HS-5 (cell line): Measurements from ENCODE around the gene SLC13A3.

ENCODE experiments used
- DNase-seq: peaks from one replicate; pipeline ENCODE4 v3.0.0-alpha.2; 2012; ENCODE audit warnings: low read depth

The SLC13A3 gene

DNA sequence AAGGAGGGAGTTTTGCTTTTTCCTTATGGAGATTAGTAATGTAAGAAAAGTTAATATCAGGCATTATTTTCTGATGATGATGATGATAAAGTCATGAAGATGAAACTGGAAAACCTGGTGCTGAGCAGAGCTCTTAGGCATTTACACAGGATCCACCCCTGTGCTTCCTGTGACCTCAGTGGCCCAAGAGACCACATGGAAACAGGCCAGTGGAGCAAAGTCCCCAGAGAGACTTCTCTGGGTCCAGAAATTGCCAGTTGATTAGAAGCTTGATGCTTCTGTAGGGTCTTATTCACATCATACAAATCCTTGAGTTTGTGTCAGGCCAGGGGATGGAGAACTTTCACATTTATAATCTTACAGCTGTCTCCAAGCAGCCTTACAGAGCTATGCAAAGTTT lies 46.1 kb downstream of the SLC13A3 start:
- no peak for DNase-seq

DNA sequence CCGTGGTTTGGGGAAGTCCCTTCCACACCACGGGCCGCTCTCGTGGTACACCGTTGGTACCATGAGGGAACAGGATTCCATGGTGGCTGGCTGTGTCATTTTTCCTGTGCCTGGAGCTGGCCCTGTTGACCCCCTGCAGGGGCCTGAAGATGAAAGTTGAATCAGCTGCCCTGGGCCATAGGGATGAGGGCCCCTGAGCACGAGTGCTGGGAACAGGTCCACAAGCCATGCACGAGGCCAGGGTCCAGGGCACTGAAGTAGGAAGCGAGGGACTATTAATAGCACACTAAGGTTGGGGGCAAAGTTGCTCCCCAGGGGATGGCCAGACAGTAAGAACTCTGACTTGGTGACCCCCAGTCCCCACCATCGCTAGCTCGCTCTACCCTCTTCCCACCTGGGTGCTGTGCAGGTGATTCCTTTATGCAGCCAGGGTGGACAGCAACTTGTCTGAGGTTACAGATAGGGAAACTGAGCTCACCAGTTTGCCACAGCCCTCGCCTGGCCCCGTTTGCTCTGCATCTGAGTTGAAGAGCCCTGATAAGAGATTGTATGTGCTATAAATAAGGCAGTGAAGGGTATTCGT lies 46.6 kb downstream of the SLC13A3 start:
- DNase-seq: no peak

DNA sequence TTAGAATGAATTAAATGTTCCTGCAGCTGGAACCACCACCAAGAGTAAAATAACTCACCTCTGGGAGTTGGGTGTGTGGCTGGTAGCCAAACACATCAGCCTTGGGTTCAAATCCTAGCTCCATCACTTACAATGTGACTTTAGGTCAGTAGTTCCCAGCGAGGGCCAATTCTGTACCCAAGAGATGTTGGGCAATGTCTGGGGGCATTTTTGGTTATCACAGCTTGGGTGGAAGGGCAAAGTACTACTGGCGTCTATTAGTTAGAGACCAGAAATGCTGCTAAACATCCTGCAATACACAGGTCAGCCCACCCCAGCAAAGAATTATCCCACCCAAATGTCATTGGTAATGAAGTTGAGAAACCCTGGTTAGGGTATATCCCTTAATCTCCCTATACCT lies 48.8 kb downstream of the SLC13A3 start:
- DNase-seq: no peak

DNA sequence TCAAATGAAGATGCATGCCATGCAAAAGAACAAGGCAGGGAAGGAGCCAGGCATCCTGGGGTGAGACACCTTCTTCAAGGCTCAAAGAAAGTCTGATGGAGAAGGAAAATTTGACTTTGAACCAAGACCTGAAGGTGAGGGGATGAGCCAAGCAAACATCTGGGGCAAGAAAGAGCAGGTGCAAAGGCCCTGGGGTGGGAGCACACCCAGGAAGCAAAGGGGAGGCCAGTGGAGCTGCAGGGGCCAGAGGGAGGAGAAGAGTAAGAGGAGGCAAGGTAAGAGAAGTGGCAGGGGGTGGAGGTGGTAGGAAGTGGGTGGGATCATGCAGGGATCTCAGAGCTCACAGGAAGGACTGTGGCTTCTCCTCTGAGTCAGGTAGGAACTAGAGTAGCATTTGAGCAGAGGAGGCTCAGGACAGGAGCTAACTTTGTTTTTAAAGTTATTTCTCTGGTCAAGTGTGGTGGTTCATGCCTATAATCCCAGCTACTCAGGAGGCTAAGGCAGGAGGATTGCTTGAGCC lies 49.6 kb downstream of the SLC13A3 start:
- no peak for DNase-seq

DNA sequence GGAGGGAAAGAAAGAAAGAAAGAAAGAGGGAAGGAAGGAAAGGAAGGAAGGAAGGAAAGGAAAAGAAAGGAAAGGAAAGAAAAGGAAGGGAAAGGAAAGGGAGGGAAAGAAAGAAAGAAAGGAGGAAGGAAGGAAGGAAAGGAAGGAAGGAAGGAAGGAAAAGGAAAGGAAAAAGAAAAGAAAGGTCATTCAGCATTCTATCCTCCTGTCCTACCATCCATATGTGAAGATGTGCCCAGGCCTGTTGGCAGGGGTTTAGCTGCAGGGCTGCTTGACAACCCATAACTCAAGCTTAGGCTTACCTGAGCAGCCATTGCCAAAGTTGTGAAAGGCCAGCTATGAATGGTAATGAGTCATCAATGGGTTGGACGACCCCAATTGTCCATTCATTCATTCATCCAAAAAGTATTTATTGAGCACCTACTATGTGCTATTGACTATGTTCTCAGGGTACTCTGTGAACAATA lies 50.9 kb downstream of the SLC13A3 start:
- DNase-seq: no peak

DNA sequence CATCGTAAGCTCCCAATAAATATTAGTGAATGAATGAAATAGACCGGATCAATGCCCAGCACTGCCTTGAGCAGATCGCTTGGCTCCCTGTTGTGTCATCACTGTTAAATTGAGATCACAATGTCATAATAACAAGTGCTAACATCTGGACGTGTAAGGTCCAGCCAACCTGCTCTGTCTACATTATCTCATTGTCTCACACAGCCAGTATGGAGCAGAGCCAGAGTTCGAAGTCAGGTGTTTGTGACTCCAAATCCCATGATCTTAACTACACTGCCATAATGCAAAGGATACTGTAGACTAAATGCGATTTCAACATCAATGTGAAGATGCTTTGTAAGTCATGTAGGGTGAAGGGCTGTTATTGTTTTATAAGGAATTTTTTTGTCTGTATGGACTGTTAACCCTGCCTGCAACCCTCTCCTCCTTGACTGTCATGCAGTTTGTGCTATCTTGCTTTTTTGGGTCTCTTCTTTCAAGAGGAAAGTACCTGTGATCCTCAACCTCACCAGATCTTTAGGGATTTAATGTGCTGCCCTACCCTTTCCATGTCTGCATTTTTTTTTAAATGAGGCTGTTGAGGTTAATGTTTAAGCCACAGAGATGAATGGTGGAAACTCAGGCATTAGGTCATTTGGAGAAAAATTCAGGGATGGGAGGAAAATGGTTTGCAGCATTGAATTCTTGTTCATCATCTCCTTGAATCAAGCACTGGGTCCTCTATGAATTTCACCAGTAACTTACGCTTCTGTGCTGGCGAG lies 51.9 kb downstream of the SLC13A3 start:
- no peak for DNase-seq

DNA sequence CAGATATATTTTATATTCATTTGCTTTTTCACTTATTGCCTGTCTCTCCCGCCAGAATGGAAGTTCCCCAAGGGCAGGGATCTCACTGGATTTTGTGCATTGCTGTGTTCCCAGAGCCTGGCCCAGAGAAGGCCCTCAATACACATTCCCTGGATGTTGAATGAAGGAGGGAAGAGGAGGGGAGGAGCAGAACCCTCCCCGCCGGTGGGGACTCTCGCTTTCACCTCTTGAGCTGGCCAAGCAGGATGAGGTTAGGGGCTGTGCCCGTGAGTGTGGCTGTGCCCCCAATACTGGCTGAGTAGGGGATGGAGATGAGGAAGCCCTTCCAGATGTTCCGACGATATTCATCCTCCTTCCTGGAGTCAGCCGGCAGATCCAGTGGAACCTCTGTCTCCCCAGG lies 55.3 kb downstream of the SLC13A3 start:
- DNase-seq: no peak

DNA sequence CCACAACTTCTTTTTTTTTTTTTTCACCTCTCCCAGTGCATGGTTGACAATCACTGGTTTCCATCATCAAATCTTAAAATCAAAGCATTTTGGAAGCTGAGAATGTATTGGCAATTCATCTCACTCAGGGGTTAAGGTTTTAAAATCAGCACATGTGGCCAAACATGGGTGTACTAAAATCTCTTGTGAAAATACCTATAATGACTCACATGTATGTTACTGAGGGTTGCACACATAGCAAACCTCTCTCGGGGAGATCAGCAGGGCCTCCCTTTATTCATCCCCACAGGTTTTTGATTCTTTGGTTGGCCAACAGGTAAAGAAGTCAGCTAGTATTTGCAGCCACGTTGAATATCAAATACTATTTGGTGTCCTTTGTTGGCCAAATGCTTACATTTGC lies 56.5 kb downstream of the SLC13A3 start:
- DNase-seq: no peak

DNA sequence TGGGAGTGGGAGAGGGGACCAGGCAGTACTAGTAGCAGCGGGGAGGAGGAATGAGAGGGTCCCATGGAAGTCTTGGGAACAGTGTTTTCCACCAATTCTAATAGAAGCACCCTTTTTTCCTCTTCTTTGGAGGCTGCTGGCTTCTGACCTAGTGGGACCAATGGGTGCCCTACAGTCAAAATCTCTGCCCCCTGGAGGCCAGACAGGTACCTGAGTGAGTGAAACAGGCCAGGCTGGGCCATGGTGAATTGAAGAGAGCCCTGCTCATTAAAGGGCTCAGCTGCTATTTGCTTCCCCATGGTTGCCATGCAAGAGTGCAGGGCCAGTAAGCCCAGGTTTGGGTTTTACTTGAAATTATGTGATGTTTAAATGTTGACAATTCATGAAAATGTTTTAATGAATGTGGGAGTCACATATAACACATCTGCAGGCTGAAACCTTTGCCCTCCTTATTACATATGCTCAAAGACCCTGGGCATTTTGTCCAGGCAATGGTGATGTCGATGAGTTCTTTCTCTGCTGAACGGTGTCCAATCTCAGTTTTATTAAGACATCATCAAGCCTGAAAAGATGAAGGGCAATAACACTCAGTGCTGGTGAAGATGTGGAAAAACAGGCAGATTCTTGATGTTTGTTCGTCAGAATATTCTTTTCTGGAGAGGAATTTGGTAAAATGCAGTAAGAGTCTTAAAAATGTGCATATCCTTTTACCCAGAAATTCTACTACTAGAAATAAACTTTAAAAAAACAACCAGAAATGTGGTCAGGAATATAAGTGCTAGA lies 58.5 kb downstream of the SLC13A3 start:
- no peak for DNase-seq

DNA sequence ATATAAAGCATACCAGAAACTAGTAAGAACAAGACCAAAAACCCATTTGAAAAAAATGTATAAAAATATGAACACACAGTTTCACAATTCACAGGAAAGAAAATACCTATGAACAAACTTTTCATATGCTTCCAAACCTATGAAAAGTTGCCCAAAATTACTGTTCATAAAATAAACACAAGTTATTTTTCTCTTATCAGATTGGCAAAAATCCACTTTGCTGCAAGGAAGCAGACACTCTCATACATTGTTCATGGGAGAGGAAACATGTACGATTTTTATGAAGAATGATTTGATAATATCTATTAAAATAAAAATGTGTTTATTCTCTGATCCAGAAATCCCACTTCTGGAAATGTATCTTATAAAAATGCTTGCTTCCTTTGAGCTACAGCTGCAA lies 60.8 kb downstream of the SLC13A3 start:
- DNase-seq: no peak

DNA sequence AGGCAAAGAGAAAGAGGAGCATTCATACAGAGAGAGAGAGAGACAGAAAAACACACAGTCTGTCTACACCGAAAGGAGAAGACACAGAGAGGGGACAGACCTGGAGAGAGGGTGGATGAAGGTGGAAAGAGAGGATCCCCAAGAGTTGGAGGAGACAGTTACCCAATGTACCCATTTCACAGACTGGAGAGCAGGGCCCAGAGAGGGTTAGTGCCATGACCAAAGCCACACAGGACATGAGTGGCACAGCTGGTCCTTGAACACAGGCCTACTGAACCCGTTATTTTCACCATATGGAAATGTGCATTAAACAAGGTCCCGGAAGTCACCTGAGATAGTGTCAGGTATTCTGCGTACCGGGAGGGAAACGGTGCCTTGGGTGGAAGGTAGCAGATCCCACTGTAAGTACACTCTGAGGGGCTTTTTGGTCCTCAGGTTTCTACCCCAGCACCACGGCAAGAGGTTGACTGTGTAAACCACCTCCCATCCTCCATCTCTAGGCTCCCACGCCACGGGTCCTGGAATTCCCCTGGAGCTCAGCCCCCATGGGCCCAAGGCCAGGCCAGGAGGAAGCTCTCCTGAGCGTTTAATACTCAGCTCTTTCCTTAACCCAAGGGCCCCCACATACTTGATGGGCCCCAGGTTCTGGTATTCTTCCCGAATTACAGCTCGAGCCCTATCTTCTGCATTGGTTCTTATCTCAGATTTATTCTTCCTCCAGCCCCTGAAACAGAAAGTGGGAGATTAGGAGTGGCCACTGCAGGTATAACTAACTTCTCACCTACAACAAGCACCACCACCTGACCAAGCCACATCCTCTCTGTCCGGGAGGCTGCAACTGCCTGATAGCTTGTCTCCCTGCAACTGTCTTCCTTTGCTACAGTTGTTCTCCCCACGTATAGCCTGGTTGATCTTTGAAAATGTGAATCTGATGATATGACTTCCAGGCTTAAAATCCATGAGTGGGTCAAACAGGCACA lies 62.4 kb downstream of the SLC13A3 start:
- DNase-seq: no peak

DNA sequence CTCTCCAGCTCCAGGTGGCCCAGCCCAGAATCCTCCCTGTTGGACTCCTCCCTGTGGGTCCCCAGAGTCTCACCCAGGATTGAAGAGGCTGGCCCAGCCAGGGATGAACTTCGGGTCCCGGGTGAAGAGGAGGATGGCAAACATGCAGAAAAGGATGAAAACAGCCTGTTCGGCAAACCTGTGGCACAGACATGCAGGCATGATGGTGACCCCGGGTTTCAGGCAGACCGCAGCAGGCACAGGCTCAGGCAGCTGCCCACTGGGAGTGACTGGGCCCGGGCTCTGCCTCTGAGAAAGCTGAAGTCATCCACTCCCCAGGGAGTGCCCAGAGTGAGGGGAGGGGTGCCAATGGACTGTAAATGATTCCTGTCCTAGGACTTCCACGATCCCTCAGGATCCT lies 63.3 kb downstream of the SLC13A3 start:
- no peak for DNase-seq

DNA sequence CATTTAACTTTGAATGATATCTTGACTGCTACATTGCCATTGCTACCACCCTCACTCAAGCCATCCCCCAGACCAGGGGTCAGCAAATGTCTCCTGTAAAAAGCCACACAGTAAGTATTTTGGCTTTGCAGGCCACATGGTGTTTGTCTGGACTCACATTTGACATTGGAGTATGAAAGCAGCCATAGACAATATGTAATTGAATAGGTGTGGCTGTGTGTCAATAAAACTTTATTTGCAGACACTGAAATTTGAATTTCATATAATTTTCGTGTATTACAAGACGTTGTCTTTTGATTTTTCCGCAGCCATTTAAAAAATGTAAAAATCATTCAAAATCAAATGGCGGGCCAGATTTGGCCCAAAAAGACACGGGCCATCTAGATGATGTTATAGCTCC lies 64.5 kb downstream of the SLC13A3 start:
- DNase-seq: no peak

DNA sequence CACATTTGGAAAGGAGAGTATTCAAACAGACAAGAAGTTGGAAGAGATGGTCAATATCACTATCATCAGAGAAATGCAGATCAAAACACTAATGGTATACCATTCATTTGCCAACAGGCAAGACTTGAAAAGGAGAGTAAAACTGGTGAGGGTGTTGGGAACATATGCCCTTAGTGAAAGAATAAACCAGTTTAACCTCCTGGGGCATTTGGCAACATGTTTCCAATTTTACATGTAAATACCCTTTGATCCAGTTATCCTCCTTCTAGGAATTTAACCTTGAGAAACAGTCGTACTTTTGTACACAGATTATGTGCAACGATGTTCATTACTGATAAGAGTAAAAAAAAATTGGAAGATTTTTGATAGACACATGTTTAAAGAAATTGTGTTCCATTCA lies 66.8 kb downstream of the SLC13A3 start:
- DNase-seq: no peak

DNA sequence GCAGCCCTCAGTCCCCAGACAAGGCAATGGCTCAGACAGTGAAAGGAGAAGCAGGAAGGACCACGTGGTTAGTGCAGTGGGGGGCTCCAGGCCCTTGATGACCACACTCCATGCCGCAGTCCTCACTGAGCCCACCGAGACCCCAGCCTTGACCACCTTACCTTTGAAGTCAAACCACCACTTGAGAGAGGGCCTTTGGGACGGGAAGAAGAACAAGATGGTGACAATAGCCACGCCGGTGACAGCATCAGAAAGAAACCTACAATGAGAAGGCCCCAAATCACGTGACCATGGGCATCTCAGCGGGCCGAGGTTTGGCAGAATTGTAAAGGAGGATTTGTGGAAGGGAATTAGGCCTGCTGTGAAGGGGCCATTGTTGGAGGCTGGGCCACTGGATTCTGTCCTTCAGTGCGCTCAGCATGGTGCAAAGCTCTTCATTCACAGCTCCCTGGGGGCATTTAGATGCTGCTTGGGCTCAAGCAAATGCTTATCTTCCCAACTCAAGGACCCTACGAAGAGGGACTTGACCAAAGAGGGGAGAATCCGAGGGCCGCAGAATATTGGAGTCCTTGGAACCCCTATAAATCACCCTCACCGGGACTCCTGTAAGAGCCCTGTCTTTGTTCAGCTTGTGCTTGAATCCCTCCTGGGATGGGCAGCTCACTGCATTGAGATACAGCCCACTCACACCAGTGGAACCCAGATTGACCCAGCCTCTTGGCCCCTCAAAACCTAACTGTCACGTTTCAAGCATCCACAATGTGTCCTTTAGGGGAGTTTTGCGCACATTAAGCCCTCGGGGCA lies 67.6 kb downstream of the SLC13A3 start:
- DNase-seq: no peak

DNA sequence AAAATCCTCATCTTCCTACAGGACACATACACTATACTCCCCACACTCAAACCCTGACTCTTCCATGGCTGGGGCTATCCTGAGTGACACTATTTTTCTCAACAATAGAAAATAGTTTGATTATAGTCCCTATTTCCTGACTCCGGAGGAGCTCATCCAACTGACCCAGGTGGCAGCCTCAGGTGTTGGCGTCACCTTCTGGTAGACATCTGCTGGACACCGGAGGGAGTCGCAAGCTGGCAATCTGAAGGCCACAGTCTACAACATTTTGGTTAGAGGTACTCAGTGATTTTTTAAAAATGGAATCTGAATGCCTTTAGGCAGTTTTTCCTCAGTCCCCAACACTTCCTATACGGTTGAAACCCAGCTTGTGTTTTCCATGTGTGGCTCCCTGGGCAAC lies 68.6 kb downstream of the SLC13A3 start:
- DNase-seq: no peak

DNA sequence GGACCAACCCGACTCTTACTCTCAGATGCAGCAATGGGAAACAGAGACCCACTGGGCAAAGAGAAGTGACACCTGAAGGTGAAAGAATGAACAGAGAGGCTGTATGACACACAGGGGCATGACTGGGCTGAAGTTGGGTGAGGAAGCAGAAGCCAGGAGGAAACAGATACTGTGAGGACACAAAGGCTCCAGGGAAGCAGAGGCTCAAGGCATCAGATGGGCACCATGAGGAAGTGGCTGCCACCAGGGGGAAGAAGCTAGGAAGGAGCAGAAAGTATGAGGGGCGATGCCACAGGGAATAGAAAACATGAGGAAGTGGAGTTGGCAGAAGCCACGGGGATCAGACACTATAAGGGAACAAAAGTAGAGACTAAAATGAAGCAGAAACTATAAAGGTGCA lies 69.9 kb downstream of the SLC13A3 start:
- DNase-seq: no peak

DNA sequence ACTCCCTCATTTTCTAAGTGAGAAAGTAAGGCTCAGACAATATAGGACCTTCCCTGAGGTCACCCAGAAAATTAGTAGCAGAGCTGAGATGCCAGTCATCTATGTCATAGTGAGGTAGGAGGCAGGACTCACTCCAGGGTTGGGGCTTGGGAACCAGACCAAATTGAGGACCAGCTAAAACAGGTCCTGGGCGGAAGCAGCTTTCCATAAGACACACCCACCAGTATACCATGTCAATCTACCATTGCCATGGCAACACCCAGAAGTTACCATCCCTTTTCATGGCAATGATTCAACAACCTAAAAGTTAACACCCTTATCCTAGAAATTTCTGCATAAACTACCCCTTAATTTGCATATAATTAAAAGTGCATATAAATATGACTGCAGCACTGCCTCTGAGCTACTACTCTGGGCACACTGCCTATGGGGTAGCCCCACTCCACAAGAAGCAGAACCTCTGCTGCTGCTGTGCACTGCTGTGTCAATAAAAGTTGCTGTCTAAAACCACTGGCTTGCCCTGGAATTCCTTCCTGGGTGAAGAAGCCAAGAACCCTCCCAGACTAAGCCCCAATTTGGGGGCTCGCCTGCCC lies 70.5 kb downstream of the SLC13A3 start:
- DNase-seq: no peak

DNA sequence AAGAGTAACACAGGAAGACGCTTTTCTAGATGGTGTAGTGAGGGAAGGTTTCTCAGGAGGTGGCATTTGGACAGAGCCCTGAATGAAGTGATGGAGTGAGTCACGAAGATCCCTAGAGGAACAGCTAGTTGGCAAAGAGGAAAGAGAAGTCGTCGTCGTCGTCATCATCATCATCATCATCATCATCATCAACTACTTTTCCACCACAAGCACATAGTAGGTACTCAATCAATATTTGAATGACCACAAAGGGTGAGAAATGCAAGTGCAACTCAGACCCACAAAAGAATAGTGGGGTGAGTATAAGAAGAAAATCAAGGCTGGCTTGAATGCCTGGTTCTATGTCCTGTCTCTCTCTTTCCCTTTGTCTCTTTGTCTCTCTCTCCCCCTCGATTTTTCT lies 72.5 kb downstream of the SLC13A3 start:
- no peak for DNase-seq

DNA sequence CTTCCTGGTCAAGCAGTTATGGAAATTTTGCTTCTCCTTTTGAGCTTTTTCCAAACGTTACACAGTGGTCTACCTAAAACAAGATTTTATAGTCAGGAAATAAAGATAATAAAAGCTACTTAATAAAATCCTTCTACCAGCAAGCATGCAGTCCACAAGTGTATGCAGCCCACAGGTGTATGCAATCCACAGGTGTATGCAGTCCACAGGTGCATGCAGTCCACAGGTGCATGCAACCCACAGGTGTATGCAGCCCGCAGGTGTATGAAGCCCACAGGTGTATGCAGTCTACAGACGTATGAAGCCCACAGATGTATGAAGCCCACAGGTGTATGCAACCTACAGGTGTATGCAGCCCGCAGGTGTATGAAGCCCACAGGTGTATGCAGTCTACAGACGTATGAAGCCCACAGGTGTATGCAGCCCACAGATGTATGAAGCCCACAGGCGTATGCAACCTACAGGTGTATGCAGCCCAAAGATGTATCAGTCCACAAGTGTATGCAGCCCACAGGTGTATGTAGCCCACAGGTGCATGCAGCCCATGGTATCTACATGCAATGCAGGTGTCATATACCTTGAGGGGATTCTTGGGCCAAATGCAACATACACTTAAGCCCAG lies 74.4 kb downstream of the SLC13A3 start:
- DNase-seq: no peak
